ENCODE measurements around the gene PHAF1.
A peak's percentile ranks its signal among the peaks of the same experiment; 100 is the strongest.

Gene PHAF1

GRCh38 chr16:67091906-67092566 is 17.7 kb upstream of the PHAF1 start:
- no peak overlapping the region for H3K4me3 ChIP-seq (ENCODE audit: low read length)
- no peak for TF ChIP-seq CTCF (conservative IDR thresholded peaks at IDR 0.05; ENCODE audit: low read depth, low read length)
- DNase-seq (ENCODE audit: low read depth), result no peak

GRCh38 chr16:67093098-67093726 is 16.5 kb upstream of the PHAF1 start:
- no peak overlapping the region for H3K4me3 ChIP-seq (ENCODE audit: low read length)
- no peak for DNase-seq (ENCODE audit: low read depth)
- no peak for TF ChIP-seq CTCF (conservative IDR thresholded peaks at IDR 0.05; ENCODE audit: low read depth, low read length)

- no peak overlapping the region for H3K4me3 ChIP-seq (ENCODE audit: low read length)
- DNase-seq (ENCODE audit: low read depth), result no peak
- TF ChIP-seq CTCF (conservative IDR thresholded peaks at IDR 0.05; ENCODE audit: low read depth, low read length), result no peak
Observed at GRCh38 chr16:67098599-67098998, 11.1 kb upstream of the PHAF1 start.

- H3K4me3 ChIP-seq (ENCODE audit: low read length), result no peak overlapping the region
- peak; percentile 7 for DNase-seq (ENCODE audit: low read depth)
- peak; percentile 38 for TF ChIP-seq CTCF (conservative IDR thresholded peaks at IDR 0.05; ENCODE audit: low read depth, low read length)
Observed at GRCh38 chr16:67100569-67101310, 9.0 kb upstream of the PHAF1 start.

GRCh38 chr16:67101311-67102082 is 8.2 kb upstream of the PHAF1 start:
- no peak for TF ChIP-seq CTCF (conservative IDR thresholded peaks at IDR 0.05; ENCODE audit: low read depth, low read length)
- H3K4me3 ChIP-seq (ENCODE audit: low read length), result no peak overlapping the region
- DNase-seq (ENCODE audit: low read depth), result peak; percentile 8

GRCh38 chr16:67104061-67104460 is 5.7 kb upstream of the PHAF1 start:
- peak; percentile 56 for TF ChIP-seq CTCF (conservative IDR thresholded peaks at IDR 0.05; ENCODE audit: low read depth, low read length)
- no peak overlapping the region for H3K4me3 ChIP-seq (ENCODE audit: low read length)
- no peak for DNase-seq (ENCODE audit: low read depth)

Data from retinal pigment epithelial cell (primary cell).